GM21529 (cell line): Measurements from ENCODE around the gene CDC26.

Source experiments
- ATAC-seq: cut with Tn5 transposase; IDR thresholded peaks from one replicate; pipeline ENCODE4 v1.9.1; 2021; ENCODE audit not compliant: unreplicated experiment

The CDC26 gene

DNA sequence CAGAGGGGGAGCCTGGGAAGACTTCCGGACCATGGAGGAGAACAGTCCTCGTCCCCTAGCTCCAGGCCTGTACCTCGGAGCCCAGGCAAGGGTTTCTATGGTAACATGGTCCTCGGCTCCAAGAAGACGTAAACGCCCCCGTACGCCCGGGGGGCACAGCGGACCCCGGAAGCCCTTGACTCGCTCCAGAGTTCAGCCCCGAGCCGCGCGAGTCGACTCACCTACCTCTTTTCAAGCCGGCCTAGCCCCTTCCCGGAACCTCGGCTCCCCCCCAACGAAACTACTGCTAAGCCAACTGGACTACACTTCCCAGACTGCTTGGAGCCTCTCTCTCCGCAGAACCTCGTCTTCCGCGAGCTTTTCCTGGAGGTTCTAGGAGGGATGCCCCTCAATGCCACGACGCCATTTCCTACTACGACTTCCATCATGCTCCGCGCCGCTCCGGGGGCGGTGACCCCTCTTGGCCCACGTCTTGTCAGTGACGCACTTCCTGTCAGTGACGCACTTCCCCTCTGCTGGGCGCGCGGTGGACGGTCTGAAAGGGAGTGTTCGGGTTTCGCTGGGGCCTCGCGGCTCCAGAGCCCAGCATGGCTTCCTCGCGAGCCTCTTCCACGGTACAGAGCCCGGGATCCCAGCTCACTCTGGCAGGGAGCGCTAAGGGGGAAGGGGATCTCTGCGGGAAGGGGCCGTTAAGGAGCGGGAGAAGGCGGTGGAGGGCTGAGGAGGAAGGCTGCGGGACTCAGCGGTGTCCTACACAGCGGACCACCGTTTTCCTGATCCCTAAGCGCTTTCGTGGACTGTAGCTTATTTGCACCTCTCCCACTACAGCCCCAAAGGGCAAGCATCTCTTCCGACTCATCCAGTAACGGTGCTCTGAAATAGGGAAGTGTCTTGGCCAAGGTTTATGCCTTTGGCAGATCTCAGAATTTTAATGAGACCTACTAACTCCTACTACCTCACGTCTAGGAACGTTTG, at the start of gene CDC26, which contains the start of gene PRPF4:
CDC26 (minus strand) TSS at position 416 of the 975 bp plus-strand sequence. CDS start 3,065 bp downstream, outside the sequence.
PRPF4 (plus strand) TSS at position 502 of the 975 bp plus-strand sequence; CDS start at position 588, 86 bp downstream.
- ATAC-seq = peak; percentile 97

DNA sequence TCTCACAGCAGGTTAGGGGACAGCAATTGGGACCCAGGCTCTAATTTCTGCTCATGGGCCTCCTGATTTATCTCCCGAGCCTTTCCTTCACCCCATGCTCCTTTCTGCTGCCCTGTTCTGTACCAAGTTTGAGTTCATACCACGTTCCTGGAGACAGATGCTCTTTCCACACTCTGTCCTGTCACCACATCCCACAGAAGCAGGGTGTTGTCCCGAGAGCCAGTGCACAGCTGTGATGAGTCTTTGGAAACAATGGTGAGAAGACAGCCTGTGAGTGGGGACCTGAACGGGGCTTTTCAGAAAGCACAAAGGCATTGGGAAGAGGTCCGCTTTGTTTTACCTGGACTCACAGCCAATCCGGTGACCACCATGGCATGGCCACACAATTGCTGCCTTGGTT, 47.3 kb upstream of the CDC26 start:
- ATAC-seq = no peak

DNA sequence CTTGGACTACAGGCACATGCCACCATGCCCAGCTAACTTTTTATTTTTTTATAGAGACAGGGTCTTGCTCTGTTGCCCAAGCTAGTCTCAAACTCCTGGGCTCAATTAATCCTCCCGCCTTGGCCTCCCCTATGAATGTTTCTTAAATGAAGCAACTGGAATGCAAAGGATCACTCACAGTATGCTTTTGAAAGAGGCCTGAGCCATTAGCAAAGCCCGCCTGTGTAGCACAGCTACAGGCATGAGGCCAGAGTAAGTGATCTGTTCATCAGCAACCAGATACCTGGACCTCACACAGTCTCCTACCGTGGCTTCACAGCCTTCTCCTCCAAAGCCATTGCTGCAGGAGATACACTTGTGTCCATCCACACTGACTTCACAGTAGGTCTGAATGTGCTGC, 44.7 kb upstream of the CDC26 start:
- ATAC-seq = no peak

DNA sequence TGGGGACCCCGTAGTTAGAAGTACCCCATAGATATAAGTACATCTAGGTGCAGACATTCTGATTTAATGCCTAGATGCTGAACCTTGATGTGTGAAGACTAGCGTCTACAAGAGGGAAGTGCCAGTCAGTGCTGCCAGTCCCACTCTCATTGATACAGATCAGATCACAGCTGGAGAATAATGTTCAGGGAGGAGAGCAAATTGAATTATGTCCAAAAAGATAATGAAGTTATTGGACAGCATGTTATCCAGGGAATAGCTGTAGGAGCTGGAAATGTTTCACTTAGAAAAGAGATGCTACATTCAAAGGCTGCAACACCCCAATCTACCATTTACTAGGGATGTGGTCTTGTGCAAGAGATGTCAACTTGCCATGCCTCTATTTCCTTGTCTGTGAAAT, 43.7 kb upstream of the CDC26 start:
- no peak for ATAC-seq

DNA sequence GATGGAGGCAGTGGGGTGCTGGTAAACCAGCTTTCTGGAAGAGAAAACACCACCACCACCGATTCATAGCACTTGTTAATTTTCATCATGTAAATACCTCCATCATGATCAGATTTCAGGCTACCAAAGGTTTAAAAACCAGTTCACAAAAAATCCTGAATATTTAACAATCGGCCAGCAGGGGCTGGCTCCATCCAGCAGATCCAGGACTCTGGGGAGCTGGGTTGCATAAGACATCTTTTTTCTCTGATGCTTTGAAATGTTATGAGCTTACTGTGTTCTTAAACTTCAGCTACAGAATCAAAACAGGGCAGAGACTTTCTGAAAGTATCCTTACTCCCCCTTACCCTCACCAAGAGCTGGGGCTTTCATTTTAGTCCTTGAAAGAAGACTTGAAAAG, 42.4 kb upstream of the CDC26 start:
- no peak for ATAC-seq

DNA sequence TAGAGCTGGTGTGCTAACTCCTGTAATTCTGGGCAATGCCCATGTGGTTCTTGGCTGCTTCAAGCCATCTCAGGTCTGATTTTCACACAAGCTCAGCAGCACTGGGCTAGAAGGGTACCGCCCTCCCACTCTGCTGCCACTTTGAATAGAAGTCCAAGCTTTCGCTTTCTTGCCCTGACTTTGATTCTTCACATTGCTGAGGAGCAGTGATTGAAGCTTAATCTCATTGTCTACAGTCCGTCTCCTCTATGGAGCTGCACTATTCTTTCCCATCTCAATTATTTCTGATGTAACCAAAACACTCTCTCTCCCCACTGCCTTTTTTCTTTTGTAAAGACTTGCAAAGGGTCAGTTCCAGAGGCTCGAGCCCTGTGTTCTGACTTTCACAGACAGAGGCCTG, 40.7 kb upstream of the CDC26 start:
- no peak for ATAC-seq

DNA sequence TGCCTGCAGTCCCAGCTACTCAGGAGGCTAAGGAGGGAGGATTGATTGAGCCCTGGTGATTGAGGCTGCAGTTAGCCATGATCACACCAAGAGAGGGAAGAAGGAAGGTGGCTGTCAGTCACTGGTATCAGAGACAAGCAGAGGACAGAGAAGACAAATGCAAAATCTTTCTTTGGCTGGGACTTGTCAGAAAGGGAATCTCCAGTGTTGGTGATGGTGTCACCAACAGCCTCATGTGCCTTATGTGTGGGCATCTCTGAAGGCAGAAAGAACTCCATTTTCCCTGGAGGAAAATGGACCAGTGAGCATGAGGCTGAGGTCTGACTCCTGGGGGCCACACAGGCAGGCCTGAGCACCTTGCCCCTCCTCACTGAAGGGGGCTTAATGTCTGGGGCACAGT, 39.9 kb upstream of the CDC26 start:
- no peak for ATAC-seq

DNA sequence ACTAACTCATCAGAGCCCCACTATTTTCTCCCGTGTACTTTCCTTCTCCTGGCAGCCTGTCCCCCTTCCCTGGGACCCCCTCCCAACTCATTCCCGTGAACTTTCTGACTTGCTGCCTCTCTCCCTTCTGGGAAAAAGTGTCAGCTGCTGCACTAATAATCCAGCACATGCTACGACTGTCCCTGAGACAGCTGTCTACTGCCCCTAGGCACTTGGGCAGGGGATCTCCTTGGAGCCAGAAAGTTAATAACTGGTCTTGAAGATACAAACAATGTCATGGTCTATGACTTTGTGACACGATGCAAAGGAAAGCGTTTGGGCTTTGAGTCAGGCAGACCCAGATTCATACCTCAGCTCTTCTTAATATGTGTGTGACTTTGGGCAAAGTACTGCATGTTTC, 37.9 kb upstream of the CDC26 start:
- ATAC-seq = no peak

DNA sequence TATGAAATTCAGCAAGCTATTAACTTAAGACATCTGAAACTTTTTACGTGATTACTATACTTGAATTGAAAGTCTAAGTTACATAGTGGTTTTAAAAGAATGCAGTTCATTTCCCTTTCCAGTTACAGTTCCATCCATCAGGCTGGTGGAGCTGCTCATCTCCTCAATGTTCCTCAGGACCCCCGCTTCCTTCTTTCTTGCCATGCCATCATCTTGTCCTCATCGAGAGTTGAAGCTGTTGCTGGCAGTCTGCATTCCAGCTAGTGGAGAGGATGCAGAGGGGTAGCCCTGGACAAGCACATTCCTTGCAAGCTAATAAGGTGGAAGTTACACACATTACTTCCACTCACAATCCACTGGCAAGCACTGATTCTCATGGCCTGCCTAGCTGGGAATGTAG, 36.6 kb upstream of the CDC26 start:
- no peak for ATAC-seq

DNA sequence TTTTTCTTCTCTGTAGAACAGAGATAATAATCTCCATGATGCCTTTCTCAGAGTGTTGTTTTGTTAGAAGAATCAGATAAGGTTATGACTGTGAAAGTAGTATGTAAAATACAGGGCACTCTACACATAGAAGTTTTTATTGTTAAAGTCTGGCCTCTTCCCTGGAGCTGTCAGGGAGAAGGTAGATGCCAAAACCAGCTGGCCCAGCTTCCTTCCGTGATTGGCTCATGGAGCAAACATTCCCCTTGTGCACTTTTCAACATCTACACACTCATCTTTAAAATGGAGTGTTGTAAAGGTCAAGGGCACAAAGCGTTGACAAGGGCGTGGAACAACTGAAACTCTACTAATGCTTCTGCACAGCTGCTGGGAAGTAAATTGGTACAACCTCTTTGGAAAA, 35.2 kb upstream of the CDC26 start:
- no peak for ATAC-seq

DNA sequence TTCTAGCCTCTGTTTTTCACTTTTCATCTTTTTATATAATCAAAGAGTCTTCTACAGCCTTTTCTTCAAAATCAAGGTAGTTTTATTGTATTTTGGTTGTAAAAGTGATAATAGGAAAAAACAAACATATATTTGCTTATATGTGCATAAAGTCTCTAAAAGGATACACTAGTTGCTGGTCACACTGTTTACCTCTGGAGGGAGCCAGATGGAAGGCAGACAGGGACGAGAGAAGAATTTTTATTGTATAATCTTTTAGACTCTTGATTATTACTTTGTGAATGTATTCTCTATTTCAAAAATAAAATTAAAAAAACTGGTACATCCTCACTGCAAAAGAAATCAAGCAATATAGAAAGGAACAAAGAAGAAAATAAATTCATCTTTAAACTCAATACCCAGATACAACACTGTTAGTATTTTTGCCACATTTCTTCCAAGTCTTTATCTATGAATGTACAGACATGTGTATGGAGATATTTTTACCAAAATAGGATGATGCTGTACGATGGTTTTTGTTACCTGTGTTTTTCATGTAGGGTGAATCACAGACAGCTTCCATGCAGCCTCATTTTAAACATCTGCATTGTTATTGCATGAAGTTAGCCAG, 33.9 kb upstream of the CDC26 start:
- ATAC-seq = no peak

DNA sequence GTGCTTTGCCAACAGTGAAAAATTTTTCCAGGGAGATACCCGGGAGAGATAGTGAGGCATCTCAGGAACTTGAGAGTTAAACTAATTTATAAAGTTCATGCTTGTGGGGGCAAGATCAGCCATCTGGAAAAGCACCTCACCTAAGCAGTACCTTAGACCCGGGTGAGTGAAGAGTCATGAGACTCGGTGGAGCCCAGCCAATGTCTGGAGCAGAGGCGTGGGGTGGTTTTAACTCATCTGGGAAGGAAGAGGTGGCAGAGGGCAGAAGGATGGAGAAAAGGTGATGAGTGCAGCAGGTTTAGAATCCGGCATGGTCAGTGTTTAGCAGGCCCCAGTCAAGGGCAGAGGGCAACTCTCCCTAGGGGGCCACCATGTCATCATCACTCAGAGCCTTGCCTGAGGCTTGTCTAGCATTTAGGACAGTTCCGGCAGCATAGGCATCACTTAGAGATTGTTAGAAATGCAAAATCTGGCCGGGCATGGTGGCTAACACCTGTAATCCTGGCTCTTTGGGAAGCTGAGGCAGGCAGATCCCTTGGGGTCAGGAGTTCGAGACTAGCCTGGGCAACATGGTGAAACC, 32.1 kb upstream of the CDC26 start:
- ATAC-seq = no peak

DNA sequence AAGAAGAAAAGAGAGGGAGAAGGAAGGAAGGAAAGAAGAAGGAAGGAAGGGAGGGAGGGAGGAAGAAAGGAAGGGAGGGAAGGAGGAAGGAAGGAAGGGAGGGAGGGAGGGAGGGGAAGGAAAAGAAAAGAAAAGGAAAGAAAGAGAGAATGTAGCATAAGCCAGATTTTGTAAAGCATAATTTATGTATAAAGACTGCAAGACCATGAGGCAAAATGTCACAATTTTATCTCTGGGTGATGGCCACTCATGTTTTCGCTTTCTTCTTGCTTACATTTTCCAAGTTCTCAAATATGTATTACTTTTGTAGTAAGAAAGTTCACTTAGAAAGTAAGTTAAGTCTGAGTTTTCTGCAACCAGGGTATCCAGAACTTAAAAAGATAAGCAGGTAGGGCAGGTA, 31.2 kb upstream of the CDC26 start:
- ATAC-seq = no peak

DNA sequence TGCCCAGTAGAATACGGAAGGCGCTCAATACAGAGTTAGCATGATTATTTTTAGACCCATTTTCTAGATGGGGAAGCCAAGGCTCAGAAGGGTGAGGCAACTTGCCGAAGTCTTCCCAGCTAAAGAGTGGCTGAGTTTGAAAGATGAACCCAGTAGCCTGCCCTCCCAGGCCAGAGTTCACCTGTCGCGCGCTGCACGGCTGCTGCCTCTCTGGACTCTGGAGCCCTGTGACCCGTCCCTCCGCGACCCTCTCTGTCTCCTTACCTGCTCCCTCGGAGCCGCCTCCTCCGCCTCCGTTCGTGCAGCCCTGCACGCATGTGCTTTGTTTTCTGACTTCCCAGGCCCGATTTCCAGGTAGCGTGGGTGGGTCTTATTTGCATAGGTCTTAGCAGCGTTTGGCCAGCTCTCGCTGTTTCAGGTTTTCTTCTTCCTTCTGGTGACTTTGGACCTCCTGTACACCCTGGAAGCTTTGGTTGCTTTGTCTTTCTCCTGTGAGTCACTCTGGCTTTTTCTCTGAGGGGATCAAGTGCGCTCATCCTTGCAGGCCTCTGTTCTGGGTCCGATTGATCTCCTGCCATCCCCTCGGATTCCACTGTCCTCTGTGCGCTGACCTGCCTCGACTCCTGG, 27.5 kb upstream of the CDC26 start, which contains the start of gene RNF183:
RNF183 (minus strand) TSS at position 585 of the 627 bp plus-strand sequence. CDS start 5,192 bp downstream, outside the sequence.
- ATAC-seq = no peak

DNA sequence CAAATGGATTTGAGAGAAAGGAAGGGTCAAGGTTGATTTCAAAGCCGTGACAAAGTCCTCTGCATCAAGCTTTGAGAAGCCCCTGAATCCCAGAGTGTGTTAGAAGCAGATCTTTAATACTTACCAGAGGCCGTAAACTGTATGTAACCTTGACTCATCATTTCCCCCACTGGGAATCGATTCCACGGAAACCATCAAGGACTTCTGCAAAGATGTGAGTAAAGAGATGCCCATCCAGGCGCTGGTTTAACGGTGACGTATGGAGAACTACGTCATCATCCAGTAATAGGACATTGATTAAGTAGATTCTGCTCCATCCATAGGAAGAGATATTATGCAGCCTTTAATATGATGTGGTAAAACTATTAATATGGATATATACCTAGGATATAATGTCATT, 26.2 kb upstream of the CDC26 start:
- no peak for ATAC-seq

DNA sequence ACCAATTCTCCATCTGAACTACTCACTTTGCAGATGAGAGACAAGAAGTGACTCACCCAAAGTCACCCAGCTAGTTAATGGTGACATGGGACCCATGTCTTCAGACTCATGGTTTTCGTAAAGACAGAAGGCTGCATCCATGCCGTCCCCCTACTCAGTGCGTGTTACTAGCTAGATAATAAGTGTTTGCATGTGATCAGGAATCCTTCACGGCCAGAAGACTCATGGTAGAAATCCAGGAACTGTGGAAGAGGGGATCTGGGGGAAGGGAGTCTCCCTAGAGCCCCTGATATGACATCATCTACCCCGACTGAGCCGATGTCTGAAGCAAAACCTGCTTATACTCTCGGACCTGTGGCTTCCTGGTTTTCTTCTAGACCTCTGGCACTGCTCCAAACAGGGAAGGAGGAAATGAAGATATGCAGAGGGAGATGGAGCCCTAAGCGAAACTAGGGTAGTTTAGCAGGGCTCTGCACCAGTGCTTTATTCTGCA, 24.5 kb upstream of the CDC26 start:
- ATAC-seq = no peak

DNA sequence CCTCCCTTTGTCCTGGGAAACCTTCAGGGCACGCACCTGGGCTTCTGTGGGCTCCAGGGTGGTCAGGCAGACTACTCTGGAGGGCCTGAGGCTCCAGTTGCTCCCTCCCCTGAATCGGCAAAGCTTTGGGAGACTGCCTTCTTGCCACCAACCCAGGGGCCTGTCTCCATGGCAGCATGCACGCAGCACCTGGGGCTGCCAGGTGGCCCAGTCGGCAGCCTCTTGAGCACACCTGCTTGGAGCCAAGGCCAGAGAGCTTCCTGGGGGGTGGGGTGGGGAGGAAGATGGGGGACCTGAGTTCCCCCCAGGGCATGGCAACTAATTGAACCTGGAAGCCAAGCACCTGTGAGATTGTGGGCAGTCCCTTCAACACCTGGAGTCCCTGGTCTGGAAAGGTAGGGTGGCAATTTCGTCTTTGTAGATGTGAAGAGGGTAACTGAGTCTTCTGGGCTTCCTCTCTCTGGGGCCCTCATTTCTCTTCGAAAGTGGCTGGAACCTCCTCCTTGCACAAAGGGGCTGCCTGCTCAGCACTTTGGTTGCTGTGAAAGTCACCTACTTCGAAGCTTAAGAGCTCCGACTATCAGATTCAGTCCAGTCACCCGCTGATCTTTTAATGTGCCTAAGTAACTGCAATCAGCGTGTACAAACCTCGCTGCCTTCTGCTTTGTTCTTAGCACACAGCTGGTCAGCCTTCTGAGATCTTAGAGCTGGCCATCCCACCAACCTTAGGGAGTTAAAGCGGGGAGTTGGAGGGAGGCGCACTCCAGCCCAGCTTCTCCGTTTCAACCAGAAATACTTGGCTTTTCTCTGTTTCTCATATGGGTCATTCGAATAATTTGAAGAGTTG, 23.8 kb upstream of the CDC26 start:
- no peak for ATAC-seq

DNA sequence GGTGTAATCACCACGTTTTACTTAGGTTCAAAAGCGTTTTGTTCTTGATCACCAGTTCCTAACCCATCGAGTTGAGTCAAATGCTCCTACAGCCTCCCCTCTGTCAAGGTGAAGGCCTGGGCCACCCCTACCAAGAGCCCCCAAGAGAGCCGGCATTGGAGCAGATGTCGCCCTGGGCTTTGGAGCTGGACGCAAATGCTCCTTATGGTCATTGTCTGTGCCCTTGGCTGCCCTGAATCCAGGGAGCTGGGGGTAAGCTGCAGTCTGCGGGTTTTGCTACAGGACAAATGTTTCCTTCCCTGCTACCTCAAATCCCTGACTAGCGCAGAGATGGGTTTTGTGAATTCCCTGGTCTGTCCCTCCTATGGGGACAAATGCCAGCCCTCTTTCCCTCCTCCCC, 22.9 kb upstream of the CDC26 start:
- no peak for ATAC-seq

DNA sequence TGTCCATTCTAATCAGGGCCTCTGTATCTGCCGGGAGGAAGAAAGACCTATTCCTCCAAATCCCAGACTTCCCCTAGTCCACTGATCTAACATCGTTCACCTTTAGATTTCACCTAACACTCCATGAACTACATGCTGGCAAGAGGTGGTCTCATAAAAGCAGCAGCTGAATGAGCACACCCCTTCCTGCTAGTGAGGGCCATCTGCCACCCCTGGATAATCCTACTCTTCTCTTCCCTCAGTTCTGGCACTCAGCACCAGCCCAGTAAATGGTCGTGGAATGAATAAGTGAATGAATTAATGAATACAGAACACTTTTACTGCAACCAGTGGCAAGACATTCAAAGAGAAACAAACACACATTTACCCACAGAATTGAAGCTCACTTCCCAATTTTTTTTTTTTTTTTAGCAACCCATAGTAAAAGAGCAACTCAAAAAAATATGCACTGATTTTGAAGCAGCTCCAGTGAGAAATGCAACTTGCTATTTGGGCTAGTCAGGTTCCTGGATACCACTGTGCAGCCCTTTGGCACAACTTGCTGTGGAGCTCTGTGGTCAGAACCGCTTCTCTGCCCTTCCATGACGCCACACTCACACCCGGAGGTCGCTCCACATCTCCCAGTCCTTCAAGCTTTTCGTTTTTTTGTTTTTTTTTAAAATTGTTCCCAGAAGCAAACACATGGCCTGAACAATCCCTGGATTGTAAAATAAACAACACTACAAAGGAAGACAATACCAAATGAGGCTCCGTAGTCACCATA, 21.6 kb upstream of the CDC26 start:
- ATAC-seq = no peak
